ENCODE data around the gene DAP. TPM values are rescaled to one million over a fixed set of nuclear protein-coding genes. Genes with fewer than 3 reads are reported as not detected.

Gene DAP
- total RNA-seq, 4 donors from 2014 or later: 24.3 to 42.4 (median 37.0) TPM

- intact Hi-C loops (cut with DNase I): no loop called here
- Histone ChIP-seq H3K9me3 (no peaks in the 10 kb centered on the region), H3K4me3 (no peak overlapping the region), H3K36me3 (no peaks in the 10 kb centered on the region), H3K27ac (replicated peaks in 1 of 4) (no peak overlapping the region), H3K27me3 (peaks cover 0 to 7% (median 0%) of the 10 kb centered on the region in 4 donors), H3K4me1 (no peaks in the 10 kb centered on the region)
- 69% methylated on average over 3 of the region's 3 CpGs for whole genome bisulfite sequencing
- no peak for DNase-seq (ENCODE audit: extremely low spot score)
- TF ChIP-seq, protein P1, sequence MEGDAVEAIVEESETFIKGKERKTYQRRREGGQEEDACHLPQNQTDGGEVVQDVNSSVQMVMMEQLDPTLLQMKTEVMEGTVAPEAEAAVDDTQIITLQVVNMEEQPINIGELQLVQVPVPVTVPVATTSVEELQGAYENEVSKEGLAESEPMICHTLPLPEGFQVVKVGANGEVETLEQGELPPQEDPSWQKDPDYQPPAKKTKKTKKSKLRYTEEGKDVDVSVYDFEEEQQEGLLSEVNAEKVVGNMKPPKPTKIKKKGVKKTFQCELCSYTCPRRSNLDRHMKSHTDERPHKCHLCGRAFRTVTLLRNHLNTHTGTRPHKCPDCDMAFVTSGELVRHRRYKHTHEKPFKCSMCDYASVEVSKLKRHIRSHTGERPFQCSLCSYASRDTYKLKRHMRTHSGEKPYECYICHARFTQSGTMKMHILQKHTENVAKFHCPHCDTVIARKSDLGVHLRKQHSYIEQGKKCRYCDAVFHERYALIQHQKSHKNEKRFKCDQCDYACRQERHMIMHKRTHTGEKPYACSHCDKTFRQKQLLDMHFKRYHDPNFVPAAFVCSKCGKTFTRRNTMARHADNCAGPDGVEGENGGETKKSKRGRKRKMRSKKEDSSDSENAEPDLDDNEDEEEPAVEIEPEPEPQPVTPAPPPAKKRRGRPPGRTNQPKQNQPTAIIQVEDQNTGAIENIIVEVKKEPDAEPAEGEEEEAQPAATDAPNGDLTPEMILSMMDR (IDR thresholded peaks at IDR 0.05): no peak
- TF ChIP-seq POLR2A (IDR thresholded peaks at IDR 0.05; ENCODE audit: low read depth) (no peak), POLR2AphosphoS5 (IDR thresholded peaks at IDR 0.05) (no peak), EP300 (IDR thresholded peaks at IDR 0.05) (no peak)
Measured at GRCh38 chr5:10797261-10797660, 36.2 kb upstream of the DAP start.

DNA sequence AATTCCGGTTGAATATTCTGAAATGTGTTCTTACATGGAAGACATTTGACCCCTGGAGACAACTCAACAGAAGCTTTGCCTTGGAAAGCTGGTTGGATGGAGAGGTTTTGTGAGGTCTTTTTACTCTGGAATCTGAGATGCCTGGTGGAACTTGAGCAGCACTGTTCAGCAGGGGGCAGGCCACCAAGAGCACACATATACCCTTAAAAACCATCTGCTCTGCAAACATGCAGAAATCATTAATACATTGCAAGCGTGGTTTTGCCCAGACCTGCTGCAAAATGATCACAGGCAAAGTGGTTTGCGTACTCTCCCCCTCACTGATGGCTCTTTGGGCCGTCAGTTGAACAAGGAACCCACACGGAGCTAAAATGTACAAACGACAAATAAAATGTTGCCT is 32.8 kb upstream of the DAP start:
- DNase-seq (ENCODE audit: extremely low spot score): no peak
- no peaks in the 10 kb centered on the region for H3K27me3 ChIP-seq
- H3K9me3 ChIP-seq: no peaks in the 10 kb centered on the region
- no peaks in the 10 kb centered on the region for H3K36me3 ChIP-seq
- TF ChIP-seq, protein P1 (IDR thresholded peaks at IDR 0.05): no peak
- no peak for TF ChIP-seq POLR2AphosphoS5 (IDR thresholded peaks at IDR 0.05)
- TF ChIP-seq POLR2A (IDR thresholded peaks at IDR 0.05; ENCODE audit: low read depth): no peak
- TF ChIP-seq EP300 (IDR thresholded peaks at IDR 0.05): no peak
- H3K4me1 ChIP-seq: peaks cover 0 to 9% (median 0%) of the 10 kb centered on the region in 4 donors
- H3K4me3 ChIP-seq: no peak overlapping the region
- 75% methylated on average over 6 of the region's 6 CpGs for WGBS
- no peak overlapping the region for H3K27ac ChIP-seq (replicated peaks in 1 of 4)
- intact Hi-C loops (cut with DNase I): no loop called here

DNA sequence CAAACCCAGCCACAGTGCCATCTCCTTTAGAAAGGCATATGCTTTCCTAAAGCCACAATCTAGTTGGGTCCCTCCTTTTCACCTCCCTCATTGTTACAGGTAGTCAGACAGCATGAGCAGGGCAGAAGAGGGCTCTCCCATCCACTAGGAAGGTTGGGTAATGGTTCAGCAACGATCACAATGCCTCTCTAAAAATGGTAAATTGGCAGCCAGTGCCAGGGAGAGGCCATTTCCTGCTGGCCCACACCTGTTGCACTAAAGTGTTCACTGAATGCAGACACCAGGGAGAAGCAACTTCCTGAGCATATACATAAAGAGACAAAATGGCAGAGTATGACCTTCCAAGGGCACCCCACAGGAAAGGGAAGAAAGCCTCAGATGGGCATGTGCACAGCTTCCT is 31.3 kb upstream of the DAP start:
- H3K36me3 ChIP-seq: no peaks in the 10 kb centered on the region
- no peak for TF ChIP-seq EP300 (IDR thresholded peaks at IDR 0.05)
- no peak for TF ChIP-seq POLR2A (IDR thresholded peaks at IDR 0.05; ENCODE audit: low read depth)
- no peak for TF ChIP-seq POLR2AphosphoS5 (IDR thresholded peaks at IDR 0.05)
- TF ChIP-seq, protein P1 (IDR thresholded peaks at IDR 0.05): no peak
- H3K4me3 ChIP-seq: no peak overlapping the region
- intact Hi-C loops (cut with DNase I): no loop called here
- WGBS: 67% methylated on average over 1 of the region's 1 CpG
- H3K27ac ChIP-seq (replicated peaks in 1 of 4): no peak overlapping the region
- DNase-seq (ENCODE audit: extremely low spot score): no peak
- H3K4me1 ChIP-seq: peaks cover 0 to 9% (median 0%) of the 10 kb centered on the region in 4 donors
- no peaks in the 10 kb centered on the region for H3K27me3 ChIP-seq
- H3K9me3 ChIP-seq: no peaks in the 10 kb centered on the region

DNA sequence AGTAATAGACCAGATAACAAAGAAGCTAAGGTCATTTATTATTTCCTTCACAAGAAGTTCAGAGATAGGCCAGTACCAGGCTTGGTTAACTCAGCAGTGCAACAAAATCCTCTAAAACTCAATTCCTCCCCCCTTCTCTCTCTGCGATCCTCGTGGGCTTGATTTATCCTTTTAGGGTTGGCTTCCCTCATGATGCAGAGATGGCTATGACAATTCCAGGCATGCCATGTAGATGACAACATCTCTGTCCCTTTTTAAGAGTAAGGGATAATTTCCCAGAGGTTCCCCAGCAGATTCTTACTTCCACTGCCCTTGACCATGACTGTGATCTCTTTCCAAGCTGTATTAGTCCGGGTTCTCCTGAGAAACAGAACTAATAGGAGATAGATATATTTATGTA is 28.7 kb upstream of the DAP start:
- H3K27me3 ChIP-seq: no peaks in the 10 kb centered on the region
- no peaks in the 10 kb centered on the region for H3K9me3 ChIP-seq
- peaks cover 0 to 9% (median 0%) of the 10 kb centered on the region in 4 donors for H3K4me1 ChIP-seq
- no peak overlapping the region for H3K4me3 ChIP-seq
- WGBS: 94% methylated on average over 3 of the region's 3 CpGs
- TF ChIP-seq POLR2A (IDR thresholded peaks at IDR 0.05; ENCODE audit: low read depth): no peak
- no peak for TF ChIP-seq EP300 (IDR thresholded peaks at IDR 0.05)
- no peak for TF ChIP-seq POLR2AphosphoS5 (IDR thresholded peaks at IDR 0.05)
- TF ChIP-seq, protein P1 (IDR thresholded peaks at IDR 0.05): no peak
- DNase-seq (ENCODE audit: extremely low spot score): no peak
- no peak overlapping the region for H3K27ac ChIP-seq (replicated peaks in 1 of 4)
- H3K36me3 ChIP-seq: no peaks in the 10 kb centered on the region
- intact Hi-C loops (cut with DNase I): no loop called here

DNA sequence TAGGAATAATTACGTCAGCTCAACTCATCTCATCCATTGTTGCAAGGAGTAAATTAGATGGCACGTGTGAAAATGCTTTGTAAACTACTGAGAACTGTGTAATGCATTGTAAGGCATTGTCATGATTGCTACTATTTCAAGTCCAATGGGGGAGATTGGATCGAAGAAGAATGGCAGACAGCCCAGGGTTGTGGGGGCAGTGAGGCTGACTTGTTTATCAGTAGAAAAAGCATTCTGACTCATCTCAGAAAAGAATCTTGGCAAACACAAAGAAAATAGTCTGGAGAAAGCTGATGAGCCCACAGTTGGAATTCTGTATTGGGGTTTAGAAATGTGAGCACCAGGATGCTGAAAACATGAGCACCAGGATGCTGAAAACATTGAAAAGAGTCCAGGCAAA is 28.0 kb upstream of the DAP start:
- intact Hi-C loops (cut with DNase I): no loop called here
- no peak overlapping the region for H3K4me3 ChIP-seq
- 44% methylated on average over 3 of the region's 3 CpGs for WGBS
- DNase-seq (ENCODE audit: extremely low spot score): no peak
- H3K9me3 ChIP-seq: no peaks in the 10 kb centered on the region
- H3K4me1 ChIP-seq: peaks cover 0 to 9% (median 0%) of the 10 kb centered on the region in 4 donors
- H3K27ac ChIP-seq (replicated peaks in 1 of 4): no peak overlapping the region
- H3K36me3 ChIP-seq: no peaks in the 10 kb centered on the region
- TF ChIP-seq POLR2A (IDR thresholded peaks at IDR 0.05; ENCODE audit: low read depth) (no peak), POLR2AphosphoS5 (IDR thresholded peaks at IDR 0.05) (no peak), EP300 (IDR thresholded peaks at IDR 0.05) (no peak)
- TF ChIP-seq, protein P1 (IDR thresholded peaks at IDR 0.05): no peak
- no peaks in the 10 kb centered on the region for H3K27me3 ChIP-seq

Measured in esophagus muscularis mucosa (tissue), 4 donors.